K562 (cell line): ENCODE measurements around the gene CPLX4.

Experiments
- CGGBP1 ChIP-seq: fragments of 250-450 bp; sonication (Bioruptor Pico); IDR thresholded peaks from 2 replicates; pipeline ENCODE4 v1.9.0; 2021; ENCODE audit warnings: mild to moderate bottlenecking
- GTF3C2 ChIP-seq: IDR thresholded peaks from 3 replicates; pipeline ENCODE4 v1.6.1; 2011; ENCODE audit warnings: borderline replicate concordance, mild to moderate bottlenecking, moderate library complexity; ENCODE audit not compliant: insufficient read length; ENCODE audit errors: extremely low read depth
- HNRNPH1 ChIP-seq: fragments of 200-400 bp; formaldehyde crosslinking; optimal IDR thresholded peaks from 2 replicates; pipeline ENCODE3; 2017; ENCODE audit warnings: low read depth, mild to moderate bottlenecking, low read length, moderate library complexity
- LEF1 ChIP-seq: fragments of 450-650 bp; IDR thresholded peaks from 2 replicates; pipeline ENCODE4 v1.6.1; 2016; ENCODE audit warnings: mild to moderate bottlenecking
- TAF1 ChIP-seq: IDR thresholded peaks from 2 replicates; pipeline ENCODE4 v1.6.1; 2011; ENCODE audit warnings: mild to moderate bottlenecking, low read length, moderate library complexity; ENCODE audit not compliant: insufficient read depth, control insufficient read depth, severe bottlenecking; ENCODE audit errors: extremely low read depth
- TRIM28 ChIP-seq: fragments of 450-650 bp; IDR thresholded peaks from 2 replicates; pipeline ENCODE4 v1.6.1; 2017
- ZBTB33 ChIP-seq: sonication (generic); formaldehyde crosslinking; IDR thresholded peaks from 2 replicates; pipeline ENCODE4 v1.8.1; 2023; ENCODE audit warnings: mild to moderate bottlenecking, missing genetic modification reagents

GRCh38 chr18:59269563-59270119, 48.8 kb downstream of the CPLX4 start:
- no peak for TF ChIP-seq HNRNPH1
- no peak for TF ChIP-seq TRIM28
- no peak for TF ChIP-seq ZBTB33
- TF ChIP-seq LEF1 = no peak
- TF ChIP-seq TAF1 = no peak
- TF ChIP-seq GTF3C2 = no peak
- TF ChIP-seq CGGBP1 = no peak
